K562 (cell line): ENCODE results near the gene PLCB3. TPM values are rescaled to one million over a fixed set of nuclear protein-coding genes. Genes with fewer than 3 reads are reported as not detected.

Experiments
- AFF4 ChIP-seq: sonication (generic); formaldehyde crosslinking; IDR thresholded peaks from 2 replicates; pipeline ENCODE4 v1.8.0; 2023; ENCODE audit warnings: mild to moderate bottlenecking, missing genetic modification reagents
- C11orf30 ChIP-seq: fragments of 450-650 bp; IDR thresholded peaks from 2 replicates; pipeline ENCODE4 v1.6.1; 2016; ENCODE audit warnings: low read depth, mild to moderate bottlenecking
- DNMT1 ChIP-seq: fragments of 450-650 bp; IDR thresholded peaks from 2 replicates; pipeline ENCODE4 v1.6.1; 2016; ENCODE audit warnings: antibody characterized with exemption, mild to moderate bottlenecking
- HDAC1 ChIP-seq, 2 experiments: fragments of 450-650 bp; IDR thresholded peaks; 2 replicates each; pipeline ENCODE4 v1.6.1; 2016 to 2017; ENCODE audit warnings: inconsistent platforms in 1 of 2, mild to moderate bottlenecking in 1 of 2, moderate library complexity in 1 of 2
- MAX ChIP-seq: sonication (generic); formaldehyde crosslinking; IDR thresholded peaks from 2 replicates; pipeline ENCODE4 v1.9.0; 2022; ENCODE audit warnings: mild to moderate bottlenecking, missing genetic modification reagents
- NELFE ChIP-seq: IDR thresholded peaks from 2 replicates; pipeline ENCODE4 v1.6.1; 2011; ENCODE audit warnings: mild to moderate bottlenecking; ENCODE audit not compliant: insufficient read depth, insufficient read length
- NFXL1 ChIP-seq: fragments of 450-650 bp; formaldehyde crosslinking; IDR thresholded peaks from 2 replicates; pipeline ENCODE4 v1.4.0; 2021; ENCODE audit warnings: mild to moderate bottlenecking
- PCBP1 ChIP-seq: fragments of 200-400 bp; formaldehyde crosslinking; IDR thresholded peaks from 2 replicates; pipeline ENCODE4 v1.6.1; 2018; ENCODE audit warnings: mild to moderate bottlenecking, low read depth, low read length; ENCODE audit not compliant: poor library complexity, severe bottlenecking
- SIN3A ChIP-seq, 2 experiments: fragments of 150-350 bp in 1 of 2; IDR thresholded peaks; 2 replicates each; pipeline ENCODE4 v1.6.1; 2011 to 2016; ENCODE audit warnings: borderline replicate concordance in 2 of 2, low read depth in 2 of 2, low read length in 2 of 2, mild to moderate bottlenecking in 2 of 2, moderate library complexity in 2 of 2; ENCODE audit not compliant: control insufficient read depth in 1 of 2
- TEAD1 ChIP-seq, 2 experiments: fragments of 450-650 bp in 1 of 2; sonication (generic) in 1 of 2; formaldehyde crosslinking; IDR thresholded peaks; 2 replicates each; pipeline versions ENCODE4 v1.4.0 to v1.8.0; 2020 to 2022; ENCODE audit warnings: mild to moderate bottlenecking in 2 of 2, missing genetic modification reagents in 1 of 2
- polyA plus RNA-seq, 8 experiments: library from polyadenylated mRNA; depleted of rRNA in 4 of 8; stranded (reverse) in 5 of 8; unstranded in 3 of 8; fragments of >200 nt; fragmentation: Nextera tagmentation in 2 of 8; fragmentation: Illumina TruSeq in 1 of 8; extraction: Ambion mirVana in 2 of 8; extraction: Trizol in 1 of 8; gene quantifications; 2 replicates each; pipeline versions ENCODE4 v1.2.1 to v1.2.3, GENCODE V29; 2011 to 2014; ENCODE audit warnings: inconsistent platforms in 1 of 8, missing spikeins in 1 of 8
- total RNA-seq, 7 experiments: library from RNA; depleted of rRNA in 6 of 7; stranded (reverse); fragments of >200 nt in 6 of 7; fragmentation: Illumina TruSeq in 2 of 7; extraction: Trizol in 2 of 7; gene quantifications; 2 replicates each; pipeline versions ENCODE4 v1.2.1 to v1.2.3, GENCODE V29; 2011 to 2021; ENCODE audit warnings: low replicate concordance in 1 of 7
- TF ChIP-seq, protein P1 (sequence below): fragments of 250-450 bp; sonication (Bioruptor Pico); IDR thresholded peaks from 2 replicates; pipeline ENCODE4 v1.4.0; 2020; ENCODE audit warnings: mild to moderate bottlenecking
- TF ChIP-seq, protein P2 (sequence below): sonication (generic); formaldehyde crosslinking; IDR thresholded peaks from 2 replicates; pipeline ENCODE4 v1.8.1; 2023; ENCODE audit warnings: mild to moderate bottlenecking, missing genetic modification reagents
- TF ChIP-seq, protein P3 (sequence below), 3 experiments: fragments of 200-800 bp in 1 of 3; fragments of 250-450 bp in 1 of 3; fragments of 450-650 bp in 1 of 3; sonication (Bioruptor Pico) in 1 of 3; sonication (Bioruptor generic) in 1 of 3; formaldehyde crosslinking in 1 of 3; IDR thresholded peaks; 2 replicates each; pipeline versions ENCODE4 v1.6.1 to v1.8.0; 2016 to 2022; ENCODE audit warnings: mild to moderate bottlenecking in 2 of 3, missing genetic modification characterization in 2 of 3, missing compliant biosample characterization in 1 of 3, moderate library complexity in 1 of 3

PLCB3 gene
- total and polyA plus RNA-seq, 9 of the 15 experiments (the other 6 are each of a cell fraction or from before 2014, with no cell fraction given): 0.31 to 44.8 (median 14.6) TPM

DNA sequence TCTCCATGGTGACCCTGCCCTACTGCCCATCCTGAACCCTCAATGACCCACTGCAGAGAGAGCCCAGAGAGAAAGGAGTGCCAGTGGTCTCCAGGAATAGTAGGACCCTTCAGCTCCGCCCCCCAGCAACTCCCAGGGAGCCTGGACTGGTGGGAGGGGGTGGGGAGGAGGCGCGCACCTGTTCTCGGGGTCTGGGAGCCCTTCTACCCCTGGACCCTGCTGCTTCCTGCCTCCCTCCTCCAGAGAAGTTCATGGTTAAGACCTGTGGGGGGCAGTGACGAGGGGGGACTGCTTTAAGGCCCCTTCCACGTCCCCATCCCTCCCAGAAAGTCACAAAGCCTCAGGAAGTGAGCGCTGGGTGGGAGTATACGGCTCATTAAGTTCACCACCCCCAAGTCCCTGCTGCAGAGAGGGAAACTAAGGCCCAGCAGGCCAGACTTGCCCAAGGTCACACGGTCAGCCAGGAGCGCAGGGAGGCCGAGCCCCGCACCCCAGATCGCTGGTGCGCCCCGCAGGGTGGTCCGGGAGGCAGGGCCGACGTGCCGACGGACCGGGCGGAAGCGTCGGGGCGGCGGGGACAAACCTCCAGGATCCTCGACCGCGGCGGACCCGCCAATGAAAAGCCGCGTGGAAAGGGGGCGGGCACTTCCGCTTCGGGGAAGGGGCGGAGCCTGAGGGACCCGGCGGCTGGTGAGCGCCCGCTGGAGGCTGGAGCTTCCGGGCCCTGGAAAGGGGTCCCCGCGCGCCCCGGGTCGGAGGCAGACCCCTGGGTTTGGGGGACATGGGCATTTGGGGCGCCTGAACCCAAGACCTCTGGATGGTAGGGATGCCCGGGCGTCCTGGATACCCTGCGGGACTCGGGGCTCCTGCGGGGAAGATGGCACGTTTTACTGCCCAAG, 25.5 kb upstream of the PLCB3 start, which contains the start of the genes NUDT22 and TRPT1 (continued):
- TF ChIP-seq, protein P1, sequence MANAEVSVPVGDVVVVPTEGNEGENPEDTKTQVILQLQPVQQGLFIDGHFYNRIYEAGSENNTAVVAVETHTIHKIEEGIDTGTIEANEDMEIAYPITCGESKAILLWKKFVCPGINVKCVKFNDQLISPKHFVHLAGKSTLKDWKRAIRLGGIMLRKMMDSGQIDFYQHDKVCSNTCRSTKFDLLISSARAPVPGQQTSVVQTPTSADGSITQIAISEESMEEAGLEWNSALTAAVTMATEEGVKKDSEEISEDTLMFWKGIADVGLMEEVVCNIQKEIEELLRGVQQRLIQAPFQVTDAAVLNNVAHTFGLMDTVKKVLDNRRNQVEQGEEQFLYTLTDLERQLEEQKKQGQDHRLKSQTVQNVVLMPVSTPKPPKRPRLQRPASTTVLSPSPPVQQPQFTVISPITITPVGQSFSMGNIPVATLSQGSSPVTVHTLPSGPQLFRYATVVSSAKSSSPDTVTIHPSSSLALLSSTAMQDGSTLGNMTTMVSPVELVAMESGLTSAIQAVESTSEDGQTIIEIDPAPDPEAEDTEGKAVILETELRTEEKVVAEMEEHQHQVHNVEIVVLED (CRISPR knock-in tag): peak; percentile 50; the same call in 1 of the 2 replicates
- TF ChIP-seq, protein P2, sequence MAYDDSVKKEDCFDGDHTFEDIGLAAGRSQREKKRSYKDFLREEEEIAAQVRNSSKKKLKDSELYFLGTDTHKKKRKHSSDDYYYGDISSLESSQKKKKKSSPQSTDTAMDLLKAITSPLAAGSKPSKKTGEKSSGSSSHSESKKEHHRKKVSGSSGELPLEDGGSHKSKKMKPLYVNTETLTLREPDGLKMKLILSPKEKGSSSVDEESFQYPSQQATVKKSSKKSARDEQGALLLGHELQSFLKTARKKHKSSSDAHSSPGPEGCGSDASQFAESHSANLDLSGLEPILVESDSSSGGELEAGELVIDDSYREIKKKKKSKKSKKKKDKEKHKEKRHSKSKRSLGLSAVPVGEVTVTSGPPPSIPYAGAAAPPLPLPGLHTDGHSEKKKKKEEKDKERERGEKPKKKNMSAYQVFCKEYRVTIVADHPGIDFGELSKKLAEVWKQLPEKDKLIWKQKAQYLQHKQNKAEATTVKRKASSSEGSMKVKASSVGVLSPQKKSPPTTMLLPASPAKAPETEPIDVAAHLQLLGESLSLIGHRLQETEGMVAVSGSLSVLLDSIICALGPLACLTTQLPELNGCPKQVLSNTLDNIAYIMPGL: 0 out of 2 replicates have a peak, but pooled peaks have one; percentile 27
- TF ChIP-seq AFF4 (CRISPR knock-in tag): peak; percentile 54; the same call in 1 of the 2 replicates
- TF ChIP-seq SIN3A (IDR thresholded peaks at IDR 0.05; ENCODE audit: borderline replicate concordance in 2 of 2, control insufficient read depth in 1 of 2, low read depth in 2 of 2, low read length in 2 of 2): peak in 1 of 2 experiments; percentile 82; a peak in 2 of 4 replicates
- TF ChIP-seq PCBP1: peak; percentile 71
- TF ChIP-seq MAX (CRISPR knock-in tag): peak; percentile 65
- TF ChIP-seq, protein P3, sequence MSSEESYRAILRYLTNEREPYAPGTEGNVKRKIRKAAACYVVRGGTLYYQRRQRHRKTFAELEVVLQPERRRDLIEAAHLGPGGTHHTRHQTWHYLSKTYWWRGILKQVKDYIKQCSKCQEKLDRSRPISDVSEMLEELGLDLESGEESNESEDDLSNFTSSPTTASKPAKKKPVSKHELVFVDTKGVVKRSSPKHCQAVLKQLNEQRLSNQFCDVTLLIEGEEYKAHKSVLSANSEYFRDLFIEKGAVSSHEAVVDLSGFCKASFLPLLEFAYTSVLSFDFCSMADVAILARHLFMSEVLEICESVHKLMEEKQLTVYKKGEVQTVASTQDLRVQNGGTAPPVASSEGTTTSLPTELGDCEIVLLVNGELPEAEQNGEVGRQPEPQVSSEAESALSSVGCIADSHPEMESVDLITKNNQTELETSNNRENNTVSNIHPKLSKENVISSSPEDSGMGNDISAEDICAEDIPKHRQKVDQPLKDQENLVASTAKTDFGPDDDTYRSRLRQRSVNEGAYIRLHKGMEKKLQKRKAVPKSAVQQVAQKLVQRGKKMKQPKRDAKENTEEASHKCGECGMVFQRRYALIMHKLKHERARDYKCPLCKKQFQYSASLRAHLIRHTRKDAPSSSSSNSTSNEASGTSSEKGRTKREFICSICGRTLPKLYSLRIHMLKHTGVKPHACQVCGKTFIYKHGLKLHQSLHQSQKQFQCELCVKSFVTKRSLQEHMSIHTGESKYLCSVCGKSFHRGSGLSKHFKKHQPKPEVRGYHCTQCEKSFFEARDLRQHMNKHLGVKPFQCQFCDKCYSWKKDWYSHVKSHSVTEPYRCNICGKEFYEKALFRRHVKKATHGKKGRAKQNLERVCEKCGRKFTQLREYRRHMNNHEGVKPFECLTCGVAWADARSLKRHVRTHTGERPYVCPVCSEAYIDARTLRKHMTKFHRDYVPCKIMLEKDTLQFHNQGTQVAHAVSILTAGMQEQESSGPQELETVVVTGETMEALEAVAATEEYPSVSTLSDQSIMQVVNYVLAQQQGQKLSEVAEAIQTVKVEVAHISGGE (CRISPR knock-in tag; IDR thresholded peaks at IDR 0.05): peak; percentile 86 to 97 (median 94); a peak in 5 of 6 replicates
- no peak for TF ChIP-seq NFXL1 (CRISPR knock-in tag)
- TF ChIP-seq TEAD1 (CRISPR knock-in tag; IDR thresholded peaks at IDR 0.05): peak in 1 of 2 experiments; percentile 45; a peak in 1 of 4 replicates
- 0 out of 4 replicates have a peak, but pooled peaks of 1 of the 2 experiments have one; percentile 28 for TF ChIP-seq HDAC1 (IDR thresholded peaks at IDR 0.05)
- TF ChIP-seq C11orf30: peak; percentile 37; the same call in 1 of the 2 replicates
- no peak for TF ChIP-seq NELFE
- no peak for TF ChIP-seq DNMT1
